ENCODE results near the gene FBXW7.
A peak's percentile ranks its signal among the peaks of the same experiment; 100 is the strongest.

FBXW7 gene

DNA sequence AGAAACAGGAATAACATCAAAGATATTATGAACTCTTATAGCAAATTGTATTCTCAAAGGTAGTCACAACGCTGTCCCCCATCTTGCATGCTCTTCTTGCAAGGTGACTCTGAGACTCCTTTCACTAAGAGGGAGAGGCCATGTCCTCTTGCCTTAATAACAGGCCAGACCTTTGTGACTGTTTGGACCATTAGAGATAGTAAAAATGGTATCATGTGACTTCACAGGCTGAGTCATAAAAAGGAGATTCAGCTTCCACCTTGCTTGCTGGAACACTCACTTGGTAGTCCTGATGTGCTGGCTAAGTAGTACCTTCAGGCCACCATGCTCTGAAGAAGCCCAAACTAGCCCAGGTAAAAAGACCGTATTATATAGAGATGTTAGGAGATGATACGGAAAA is 143.8 kb downstream of the FBXW7 start:
- TF ChIP-seq TAF1 (IDR thresholded peaks at IDR 0.05; ENCODE audit: low read depth) (no peak), EP300 (IDR thresholded peaks at IDR 0.05; ENCODE audit: borderline replicate concordance) (no peak), CEBPB (IDR thresholded peaks at IDR 0.05) (no peak), EGR1 (IDR thresholded peaks at IDR 0.05) (no peak), TEAD4 (IDR thresholded peaks at IDR 0.05) (no peak), NFIC (IDR thresholded peaks at IDR 0.05) (no peak), CREB1 (IDR thresholded peaks at IDR 0.05; ENCODE audit: low read depth) (no peak), ZBTB7A (IDR thresholded peaks at IDR 0.05; ENCODE audit: low read depth) (no peak), FOXM1 (IDR thresholded peaks at IDR 0.05; ENCODE audit: borderline replicate concordance, low read depth) (no peak), YY1 (IDR thresholded peaks at IDR 0.05; ENCODE audit: low read depth) (no peak), RAD21 (IDR thresholded peaks at IDR 0.05; ENCODE audit: low read depth) (no peak)
- TF ChIP-seq, protein P1, sequence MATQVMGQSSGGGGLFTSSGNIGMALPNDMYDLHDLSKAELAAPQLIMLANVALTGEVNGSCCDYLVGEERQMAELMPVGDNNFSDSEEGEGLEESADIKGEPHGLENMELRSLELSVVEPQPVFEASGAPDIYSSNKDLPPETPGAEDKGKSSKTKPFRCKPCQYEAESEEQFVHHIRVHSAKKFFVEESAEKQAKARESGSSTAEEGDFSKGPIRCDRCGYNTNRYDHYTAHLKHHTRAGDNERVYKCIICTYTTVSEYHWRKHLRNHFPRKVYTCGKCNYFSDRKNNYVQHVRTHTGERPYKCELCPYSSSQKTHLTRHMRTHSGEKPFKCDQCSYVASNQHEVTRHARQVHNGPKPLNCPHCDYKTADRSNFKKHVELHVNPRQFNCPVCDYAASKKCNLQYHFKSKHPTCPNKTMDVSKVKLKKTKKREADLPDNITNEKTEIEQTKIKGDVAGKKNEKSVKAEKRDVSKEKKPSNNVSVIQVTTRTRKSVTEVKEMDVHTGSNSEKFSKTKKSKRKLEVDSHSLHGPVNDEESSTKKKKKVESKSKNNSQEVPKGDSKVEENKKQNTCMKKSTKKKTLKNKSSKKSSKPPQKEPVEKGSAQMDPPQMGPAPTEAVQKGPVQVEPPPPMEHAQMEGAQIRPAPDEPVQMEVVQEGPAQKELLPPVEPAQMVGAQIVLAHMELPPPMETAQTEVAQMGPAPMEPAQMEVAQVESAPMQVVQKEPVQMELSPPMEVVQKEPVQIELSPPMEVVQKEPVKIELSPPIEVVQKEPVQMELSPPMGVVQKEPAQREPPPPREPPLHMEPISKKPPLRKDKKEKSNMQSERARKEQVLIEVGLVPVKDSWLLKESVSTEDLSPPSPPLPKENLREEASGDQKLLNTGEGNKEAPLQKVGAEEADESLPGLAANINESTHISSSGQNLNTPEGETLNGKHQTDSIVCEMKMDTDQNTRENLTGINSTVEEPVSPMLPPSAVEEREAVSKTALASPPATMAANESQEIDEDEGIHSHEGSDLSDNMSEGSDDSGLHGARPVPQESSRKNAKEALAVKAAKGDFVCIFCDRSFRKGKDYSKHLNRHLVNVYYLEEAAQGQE (IDR thresholded peaks at IDR 0.05; ENCODE audit: low read depth): no peak
- TF ChIP-seq, protein P2, sequence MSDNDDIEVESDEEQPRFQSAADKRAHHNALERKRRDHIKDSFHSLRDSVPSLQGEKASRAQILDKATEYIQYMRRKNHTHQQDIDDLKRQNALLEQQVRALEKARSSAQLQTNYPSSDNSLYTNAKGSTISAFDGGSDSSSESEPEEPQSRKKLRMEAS (IDR thresholded peaks at IDR 0.05): no peak
- TF ChIP-seq, protein P3, sequence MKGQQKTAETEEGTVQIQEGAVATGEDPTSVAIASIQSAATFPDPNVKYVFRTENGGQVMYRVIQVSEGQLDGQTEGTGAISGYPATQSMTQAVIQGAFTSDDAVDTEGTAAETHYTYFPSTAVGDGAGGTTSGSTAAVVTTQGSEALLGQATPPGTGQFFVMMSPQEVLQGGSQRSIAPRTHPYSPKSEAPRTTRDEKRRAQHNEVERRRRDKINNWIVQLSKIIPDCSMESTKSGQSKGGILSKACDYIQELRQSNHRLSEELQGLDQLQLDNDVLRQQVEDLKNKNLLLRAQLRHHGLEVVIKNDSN (IDR thresholded peaks at IDR 0.05): no peak

DNA sequence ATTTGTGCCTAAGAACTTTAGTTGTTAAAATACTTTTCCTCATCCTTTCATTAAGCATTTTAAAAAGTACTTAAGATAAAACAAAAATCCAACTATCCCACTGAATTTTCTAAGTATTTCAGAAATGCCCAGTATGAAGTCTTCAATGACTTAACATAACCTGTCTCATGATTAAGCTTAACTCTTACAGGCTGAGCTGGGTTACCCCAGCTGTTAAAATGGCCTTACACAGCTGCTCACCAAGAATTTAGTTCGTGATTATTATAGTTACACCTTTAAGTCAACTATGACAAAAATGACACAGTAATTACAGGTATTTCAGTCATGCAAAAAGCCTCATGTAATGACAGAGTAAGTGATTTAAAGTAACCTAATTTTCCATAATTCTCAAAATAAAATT is 145.7 kb downstream of the FBXW7 start:
- TF ChIP-seq RAD21 (IDR thresholded peaks at IDR 0.05; ENCODE audit: low read depth): no peak
- TF ChIP-seq, protein P2 (IDR thresholded peaks at IDR 0.05): no peak
- no peak for TF ChIP-seq EGR1 (IDR thresholded peaks at IDR 0.05)
- TF ChIP-seq CEBPB (IDR thresholded peaks at IDR 0.05): no peak
- TF ChIP-seq TEAD4 (IDR thresholded peaks at IDR 0.05): no peak
- TF ChIP-seq TAF1 (IDR thresholded peaks at IDR 0.05; ENCODE audit: low read depth): no peak
- TF ChIP-seq CREB1 (IDR thresholded peaks at IDR 0.05; ENCODE audit: low read depth): no peak
- no peak for TF ChIP-seq ZBTB7A (IDR thresholded peaks at IDR 0.05; ENCODE audit: low read depth)
- no peak for TF ChIP-seq EP300 (IDR thresholded peaks at IDR 0.05; ENCODE audit: borderline replicate concordance)
- TF ChIP-seq NFIC (IDR thresholded peaks at IDR 0.05): no peak

DNA sequence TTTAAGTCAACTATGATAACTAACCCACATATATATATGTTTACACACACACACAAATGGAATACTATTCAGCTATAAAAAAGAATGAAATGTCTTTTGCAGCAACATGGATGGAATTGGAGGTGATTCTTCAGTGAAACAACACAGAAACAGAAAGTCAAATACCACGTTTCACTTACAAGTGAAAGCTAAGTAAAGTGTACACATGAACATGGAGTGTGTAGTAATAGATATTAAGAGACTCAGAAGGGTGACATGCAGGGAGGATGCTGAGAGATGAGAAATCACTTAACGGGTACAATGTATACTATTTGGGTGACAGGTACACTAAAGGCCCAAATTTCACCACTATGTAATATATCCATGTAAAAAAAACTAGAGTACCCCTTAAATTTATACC is 146.5 kb downstream of the FBXW7 start:
- TF ChIP-seq YY1 (IDR thresholded peaks at IDR 0.05; ENCODE audit: low read depth): no peak
- no peak for TF ChIP-seq NFIC (IDR thresholded peaks at IDR 0.05)
- TF ChIP-seq EP300 (IDR thresholded peaks at IDR 0.05; ENCODE audit: borderline replicate concordance): no peak
- no peak for TF ChIP-seq TAF1 (IDR thresholded peaks at IDR 0.05; ENCODE audit: low read depth)
- TF ChIP-seq, protein P1 (IDR thresholded peaks at IDR 0.05; ENCODE audit: low read depth): no peak
- no peak for TF ChIP-seq RAD21 (IDR thresholded peaks at IDR 0.05; ENCODE audit: low read depth)
- TF ChIP-seq TEAD4 (IDR thresholded peaks at IDR 0.05): no peak
- TF ChIP-seq, protein P2 (IDR thresholded peaks at IDR 0.05): no peak
- no peak for TF ChIP-seq CREB1 (IDR thresholded peaks at IDR 0.05; ENCODE audit: low read depth)
- TF ChIP-seq ZBTB7A (IDR thresholded peaks at IDR 0.05; ENCODE audit: low read depth): no peak
- TF ChIP-seq CEBPB (IDR thresholded peaks at IDR 0.05): no peak
- TF ChIP-seq FOXM1 (IDR thresholded peaks at IDR 0.05; ENCODE audit: borderline replicate concordance, low read depth): no peak
- no peak for TF ChIP-seq EGR1 (IDR thresholded peaks at IDR 0.05)
- TF ChIP-seq, protein P3 (IDR thresholded peaks at IDR 0.05): no peak
- no peak for TF ChIP-seq TCF12 (IDR thresholded peaks at IDR 0.05; ENCODE audit: low read depth)

DNA sequence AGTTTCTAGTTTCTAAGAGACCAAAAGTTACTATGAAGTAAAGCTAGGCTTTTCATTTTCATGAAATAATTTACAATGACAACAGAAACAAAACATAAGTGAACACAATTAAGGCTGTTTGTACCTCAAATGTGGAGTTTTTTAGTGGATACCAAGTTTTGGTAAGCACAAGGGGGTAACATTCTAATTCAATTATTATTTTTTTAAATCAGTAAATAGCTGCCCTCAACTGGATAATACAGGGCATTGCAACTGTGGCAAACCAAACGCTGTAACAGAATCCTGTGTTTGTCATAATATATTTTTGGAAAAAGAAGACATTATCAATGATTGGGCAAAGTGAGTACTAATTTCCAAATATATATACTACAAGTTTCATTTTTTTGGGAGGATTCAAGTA is 150.3 kb downstream of the FBXW7 start:
- peak; percentile 50 for TF ChIP-seq RAD21 (IDR thresholded peaks at IDR 0.05; ENCODE audit: low read depth)
- TF ChIP-seq YY1 (IDR thresholded peaks at IDR 0.05; ENCODE audit: low read depth): no peak
- no peak for TF ChIP-seq ZBTB7A (IDR thresholded peaks at IDR 0.05; ENCODE audit: low read depth)
- TF ChIP-seq, protein P2 (IDR thresholded peaks at IDR 0.05): no peak
- no peak for TF ChIP-seq TCF12 (IDR thresholded peaks at IDR 0.05; ENCODE audit: low read depth)

DNA sequence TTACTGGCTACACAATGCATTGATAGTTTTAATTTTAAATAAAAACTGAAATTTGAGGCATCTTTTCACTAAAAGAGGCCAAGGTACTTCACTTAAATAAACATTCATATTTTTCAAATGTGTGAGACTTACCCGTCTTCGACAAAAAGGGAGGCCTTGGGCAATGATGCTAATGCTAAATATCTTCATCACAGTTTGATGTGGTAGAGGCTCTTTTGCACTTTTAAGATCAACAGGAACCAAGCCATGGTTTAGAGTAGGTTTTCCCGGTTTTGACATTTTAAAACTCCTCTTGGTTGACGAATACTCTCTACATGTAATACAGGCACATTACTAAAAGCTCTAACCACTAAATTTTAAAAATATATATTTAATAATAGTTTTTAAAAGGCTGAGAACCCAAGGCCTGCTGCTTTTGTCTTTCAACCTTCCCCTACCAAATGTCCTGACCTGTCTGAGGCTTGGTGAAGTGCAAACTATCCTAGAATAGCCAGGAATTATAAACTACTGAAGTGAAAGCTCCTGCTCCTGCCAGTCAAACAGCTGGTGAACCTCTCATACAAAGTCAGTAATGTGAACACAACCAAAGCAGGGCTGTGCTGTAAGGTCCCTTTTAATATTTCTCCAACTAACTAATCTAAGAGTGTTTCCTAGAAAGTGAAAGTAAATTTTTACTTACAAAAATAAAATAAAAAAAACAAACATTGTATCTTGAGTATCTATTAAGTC is 153.7 kb downstream of the FBXW7 start:
- TF ChIP-seq TAF1 (IDR thresholded peaks at IDR 0.05; ENCODE audit: low read depth): no peak
- TF ChIP-seq CEBPB (IDR thresholded peaks at IDR 0.05): no peak
- TF ChIP-seq TEAD4 (IDR thresholded peaks at IDR 0.05): no peak
- TF ChIP-seq, protein P3 (IDR thresholded peaks at IDR 0.05): no peak
- TF ChIP-seq, protein P2 (IDR thresholded peaks at IDR 0.05): no peak
- no peak for TF ChIP-seq EP300 (IDR thresholded peaks at IDR 0.05; ENCODE audit: borderline replicate concordance)
